ENCODE measurements around the gene RANBP10.

RANBP10 gene

GRCh38 chr16:67749436-67750078 lies 56.8 kb downstream of the RANBP10 start:
- no peak for TF ChIP-seq CTCF (IDR thresholded peaks at IDR 0.05; ENCODE audit: low read depth, low read length)
- no peak for DNase-seq (ENCODE audit: low read depth in 2 of 2)
- no peak overlapping the region for H3K4me3 ChIP-seq (replicated peaks in 1 of 2; ENCODE audit: low read depth in 2 of 2, low read length in 2 of 2)

- no peak for DNase-seq (ENCODE audit: low read depth in 2 of 2)
- no peak for TF ChIP-seq CTCF (IDR thresholded peaks at IDR 0.05; ENCODE audit: low read depth, low read length)
- H3K4me3 ChIP-seq (replicated peaks in 1 of 2; ENCODE audit: low read depth in 2 of 2, low read length in 2 of 2), result no peak overlapping the region
Measured at GRCh38 chr16:67748834-67749233, 57.5 kb downstream of the RANBP10 start.

GRCh38 chr16:67746846-67747245 lies 59.5 kb downstream of the RANBP10 start:
- TF ChIP-seq CTCF (IDR thresholded peaks at IDR 0.05; ENCODE audit: low read depth, low read length), result no peak
- H3K4me3 ChIP-seq (replicated peaks in 1 of 2; ENCODE audit: low read depth in 2 of 2, low read length in 2 of 2), result no peak overlapping the region
- no peak for DNase-seq (ENCODE audit: low read depth in 2 of 2)

- no peak for TF ChIP-seq CTCF (IDR thresholded peaks at IDR 0.05; ENCODE audit: low read depth, low read length)
- DNase-seq (ENCODE audit: low read depth in 2 of 2), result no peak
- no peak overlapping the region for H3K4me3 ChIP-seq (replicated peaks in 1 of 2; ENCODE audit: low read depth in 2 of 2, low read length in 2 of 2)
Measured at GRCh38 chr16:67741118-67741517, 65.2 kb downstream of the RANBP10 start.

GRCh38 chr16:67740391-67740790 lies 66.0 kb downstream of the RANBP10 start:
- no peak overlapping the region for H3K4me3 ChIP-seq (replicated peaks in 1 of 2; ENCODE audit: low read depth in 2 of 2, low read length in 2 of 2)

GRCh38 chr16:67736858-67737257 lies 69.5 kb downstream of the RANBP10 start:
- no peak overlapping the region for H3K4me3 ChIP-seq (replicated peaks in 1 of 2; ENCODE audit: low read depth in 2 of 2, low read length in 2 of 2)
- TF ChIP-seq CTCF (IDR thresholded peaks at IDR 0.05; ENCODE audit: low read depth, low read length), result no peak
- DNase-seq (ENCODE audit: low read depth in 2 of 2), result no peak

More at GRCh38 chr16:67740391-67740790, 66.0 kb downstream of the RANBP10 start:
- DNase-seq (ENCODE audit: low read depth in 2 of 2), result no peak
- TF ChIP-seq CTCF (IDR thresholded peaks at IDR 0.05; ENCODE audit: low read depth, low read length), result no peak

- TF ChIP-seq CTCF (IDR thresholded peaks at IDR 0.05; ENCODE audit: low read depth, low read length), result no peak
- no peak overlapping the region for H3K4me3 ChIP-seq (replicated peaks in 1 of 2; ENCODE audit: low read depth in 2 of 2, low read length in 2 of 2)
- DNase-seq (ENCODE audit: low read depth in 2 of 2), result no peak
Measured at GRCh38 chr16:67734731-67735201, 71.6 kb downstream of the RANBP10 start.
